B cell (primary cell): ENCODE measurements around the gene PFAS. TPM values are rescaled to one million over a fixed set of nuclear protein-coding genes. Genes with fewer than 3 reads are reported as not detected.

Experiments used
- ATAC-seq: fragments of 200-7000 bp; cut with Tn5 transposase; one replicate; pipeline ENCODE4 v1.10.0; 2021; ENCODE audit warnings: low read depth, mild to moderate bottlenecking, moderate number of reproducible peaks, moderate library complexity
- CTCF ChIA-PET: fragments of 350-600 bp; sonication (Branson Sonifier 250); formaldehyde crosslinking; loops from one replicate; lab custom pipeline; 2021; ENCODE audit warnings: antibody characterized with exemption, inconsistent platforms; lab: Charles Lee
- POLR2A ChIA-PET: fragments of 350-600 bp; sonication (Branson Sonifier 250); formaldehyde crosslinking; loops from one replicate; lab custom pipeline; 2021; ENCODE audit warnings: antibody characterized with exemption; lab: Charles Lee
- DNase-seq: peaks from one replicate; pipeline ENCODE4 v3.0.0; 2013
- H2AFZ ChIP-seq: 2 replicates; pipeline ENCODE4 v1.6.1; 2012; ENCODE audit warnings: mild to moderate bottlenecking, low read depth, low read length; ENCODE audit not compliant: insufficient read depth, poor library complexity, severe bottlenecking
- H3K27ac ChIP-seq, 2 donors: 1 replicate in 1 of 2; 2 replicates in 1 of 2; pipeline ENCODE4 v1.5.1; 2012 to 2013; ENCODE audit warnings: low read length in 2 of 2, mild to moderate bottlenecking in 2 of 2, moderate library complexity in 1 of 2
- H3K27me3 ChIP-seq, 4 experiments: fragments of 200-600 bp in 1 of 4; sonication (generic) in 1 of 4; replicated peaks in 1 of 4; 1 replicate in 2 of 4; 2 replicates in 2 of 4; pipeline versions ENCODE4 v1.6.1 to v1.7.0; 2013 to 2016; ENCODE audit warnings: low read length in 3 of 4, mild to moderate bottlenecking in 2 of 4, mixed read lengths in 1 of 4, moderate library complexity in 1 of 4; ENCODE audit not compliant: insufficient read depth in 4 of 4, control insufficient read depth in 3 of 4; ENCODE audit errors: control extremely low read depth in 1 of 4
- H3K36me3 ChIP-seq, 2 experiments: replicated peaks in 1 of 2; 1 replicate in 1 of 2; 2 replicates in 1 of 2; pipeline versions ENCODE4 v1.6.1 to v1.7.1; 2013; ENCODE audit warnings: low read length in 1 of 2; ENCODE audit not compliant: insufficient read depth in 2 of 2, control insufficient read depth in 1 of 2; ENCODE audit errors: control extremely low read depth in 1 of 2, extremely low read depth in 1 of 2
- H3K4me1 ChIP-seq, 2 donors: fragments of 200-600 bp in 1 of 2; sonication (generic) in 1 of 2; 1 replicate in 1 of 2; 2 replicates in 1 of 2; pipeline versions ENCODE4 v1.5.1 to v1.6.1; 2013 to 2017; ENCODE audit warnings: low read length in 2 of 2; ENCODE audit not compliant: control insufficient read depth in 2 of 2, insufficient read depth in 2 of 2
- H3K4me2 ChIP-seq: replicated peaks from 2 replicates; pipeline ENCODE3; 2012; ENCODE audit warnings: mild to moderate bottlenecking, low read depth, low read length; ENCODE audit not compliant: poor library complexity, severe bottlenecking
- H3K4me3 ChIP-seq, 5 experiments: fragments of 200-600 bp in 1 of 5; sonication (generic) in 1 of 5; 1 replicate in 3 of 5; 2 replicates in 2 of 5; pipeline versions ENCODE4 v1.5.1 to v1.7.0; 2011 to 2016; ENCODE audit warnings: low read length in 4 of 5, mild to moderate bottlenecking in 4 of 5, low read depth in 2 of 5, control low read depth in 1 of 5, moderate library complexity in 1 of 5; ENCODE audit not compliant: insufficient read depth in 1 of 5; ENCODE audit errors: control extremely low read depth in 1 of 5, extremely low read depth in 1 of 5
- H3K79me2 ChIP-seq: fragments of 200-600 bp; sonication (generic); one replicate; pipeline ENCODE4 v1.6.0; 2016; ENCODE audit warnings: low read length; ENCODE audit not compliant: control insufficient read depth, insufficient read depth
- H3K9ac ChIP-seq: fragments of 200-600 bp; sonication (generic); 2 replicates; pipeline ENCODE4 v1.6.1; 2017; ENCODE audit warnings: mild to moderate bottlenecking, low read length, moderate library complexity
- H3K9me3 ChIP-seq, 3 donors: one replicate each; pipeline versions ENCODE4 v1.6.1 to v1.7.1; 2013; ENCODE audit warnings: low read length in 2 of 3; ENCODE audit not compliant: control insufficient read depth in 2 of 3, insufficient read depth in 1 of 3; ENCODE audit errors: control extremely low read depth in 1 of 3
- H4K20me1 ChIP-seq: 2 replicates; pipeline ENCODE4 v1.6.0; 2012; ENCODE audit warnings: mild to moderate bottlenecking, low read length; ENCODE audit not compliant: insufficient read depth, control insufficient read depth, poor library complexity, severe bottlenecking
- H3K27ac Mint-ChIP-seq: one replicate; pipeline ENCODE4 v1.8.0; 2021; ENCODE audit warnings: mixed read lengths
- H3K27me3 Mint-ChIP-seq: one replicate; pipeline ENCODE4 v1.8.0; 2021; ENCODE audit warnings: mixed read lengths
- H3K4me1 Mint-ChIP-seq: one replicate; pipeline ENCODE4 v1.8.0; 2021; ENCODE audit warnings: mixed read lengths
- H3K4me3 Mint-ChIP-seq: one replicate; pipeline ENCODE4 v1.8.0; 2021; ENCODE audit warnings: mixed read lengths
- H3K9me3 Mint-ChIP-seq: one replicate; pipeline ENCODE4 v1.8.0; 2022; ENCODE audit warnings: mixed read lengths; ENCODE audit not compliant: insufficient read depth
- EZH2 ChIP-seq: IDR thresholded peaks from 2 replicates; pipeline ENCODE4 v1.6.1; 2012; ENCODE audit warnings: borderline replicate concordance, low read depth, mild to moderate bottlenecking, moderate library complexity, low read length; ENCODE audit not compliant: insufficient read depth, poor library complexity, severe bottlenecking
- WGBS: methylation state at CpG from one replicate; pipeline ENCODE4 v1.1.5; 2013; ENCODE audit warnings: missing lambda C conversion rate; ENCODE audit not compliant: insufficient coverage; 5-methylcytosine and 5-hydroxymethylcytosine counted together
- intact Hi-C: fragments of 100-400 bp; cut with micrococcal nuclease; formaldehyde crosslinking; loops from one replicate; pipeline ENCODE4 v1.10.0; 2022
- polyA plus RNA-seq: library from polyadenylated mRNA; depleted of rRNA; stranded (reverse); fragments of >200 nt; gene quantifications from 2 replicates; pipeline ENCODE4 v1.2.3, GENCODE V29; 2012
- total RNA-seq, 2 donors: library from RNA; stranded (reverse); fragments of 120-200 nt in 1 of 2; gene quantifications; 1 replicate in 1 of 2; 2 replicates in 1 of 2; pipeline versions ENCODE4 v1.2.3 to v1.2.4, GENCODE V29; 2013 to 2022
- TF ChIP-seq, protein P1 (sequence below): fragments of 200-600 bp; IDR thresholded peaks from one replicate; pipeline ENCODE4 v1.8.0; 2022; ENCODE audit warnings: antibody characterized with exemption, mild to moderate bottlenecking

The PFAS gene
- total and polyA plus RNA-seq, 2 donors (not counting 1 experiment from before 2014, with no cell fraction given), result 22.3 to 65.5 TPM

DNA sequence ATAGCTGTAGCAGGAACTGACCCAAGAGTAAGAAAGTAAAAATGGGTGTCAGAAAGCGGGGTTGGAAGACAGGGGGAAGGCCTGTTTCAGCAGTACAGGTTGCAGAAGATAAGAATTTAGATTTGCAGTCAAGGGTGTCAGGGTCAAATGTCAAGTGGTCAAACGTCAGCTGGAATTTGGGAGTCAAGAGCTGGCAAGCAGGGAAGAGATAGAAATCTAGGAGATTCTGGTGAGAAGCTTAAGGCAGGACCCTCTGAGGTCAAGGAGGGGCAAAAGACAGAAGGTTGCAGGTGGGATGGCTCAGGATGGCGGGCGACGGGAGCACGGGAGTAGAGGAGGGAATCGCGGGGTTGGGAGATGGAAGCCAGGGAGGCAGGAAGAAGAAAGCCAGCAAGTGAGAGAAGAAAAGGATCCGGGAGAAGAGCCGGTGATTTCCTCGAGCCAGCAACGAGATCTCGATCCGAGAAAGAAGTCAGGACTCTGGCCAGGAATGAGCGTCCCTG is 45.8 kb downstream of the PFAS start:
- WGBS, result 15% methylated on average over 15 of the region's 15 CpGs
- POLR2A ChIA-PET, result interaction anchor here (0.5 to 2.0 kb wide), 14 partner anchors 47 to 450 kb away, joined by 3 to 62 read pairs (median 4); partner anchors contain the start of genes BORCS6, CTC1, KRABD2 and PFAS
- H3K27ac Mint-ChIP-seq, result peak overlapping the region; percentile 95
- Histone ChIP-seq H3K36me3 (peaks cover 2 to 4% of the 10 kb centered on the region in 2 experiments), H3K4me2 (peak overlapping the region; percentile 86), H3K27me3 (no peaks in the 10 kb centered on the region), H3K4me3 (peak overlapping the region; percentile 41 to 93 (median 89)), H2AFZ (peak overlapping the region; percentile 97), H3K4me1 (peaks cover 5 to 21% of the 10 kb centered on the region in 2 donors), H3K27ac (peak overlapping the region; percentile 78), H3K9ac (peak overlapping the region; percentile 79), H4K20me1 (no peaks in the 10 kb centered on the region), H3K79me2 (peaks cover 8% of the 10 kb centered on the region), H3K9me3 (no peaks in the 10 kb centered on the region)
- CTCF ChIA-PET, result interaction anchor here (0.7 to 2.5 kb wide), 21 partner anchors 11 to 608 kb away, joined by 3 to 28 read pairs (median 5); partner anchors contain the start of genes CTC1, KRABD2, PFAS and RNF227
- TF ChIP-seq EZH2, result no peak
- TF ChIP-seq, protein P1, sequence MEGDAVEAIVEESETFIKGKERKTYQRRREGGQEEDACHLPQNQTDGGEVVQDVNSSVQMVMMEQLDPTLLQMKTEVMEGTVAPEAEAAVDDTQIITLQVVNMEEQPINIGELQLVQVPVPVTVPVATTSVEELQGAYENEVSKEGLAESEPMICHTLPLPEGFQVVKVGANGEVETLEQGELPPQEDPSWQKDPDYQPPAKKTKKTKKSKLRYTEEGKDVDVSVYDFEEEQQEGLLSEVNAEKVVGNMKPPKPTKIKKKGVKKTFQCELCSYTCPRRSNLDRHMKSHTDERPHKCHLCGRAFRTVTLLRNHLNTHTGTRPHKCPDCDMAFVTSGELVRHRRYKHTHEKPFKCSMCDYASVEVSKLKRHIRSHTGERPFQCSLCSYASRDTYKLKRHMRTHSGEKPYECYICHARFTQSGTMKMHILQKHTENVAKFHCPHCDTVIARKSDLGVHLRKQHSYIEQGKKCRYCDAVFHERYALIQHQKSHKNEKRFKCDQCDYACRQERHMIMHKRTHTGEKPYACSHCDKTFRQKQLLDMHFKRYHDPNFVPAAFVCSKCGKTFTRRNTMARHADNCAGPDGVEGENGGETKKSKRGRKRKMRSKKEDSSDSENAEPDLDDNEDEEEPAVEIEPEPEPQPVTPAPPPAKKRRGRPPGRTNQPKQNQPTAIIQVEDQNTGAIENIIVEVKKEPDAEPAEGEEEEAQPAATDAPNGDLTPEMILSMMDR, result no peak
- DNase-seq (no peak), ATAC-seq (no peak)
- intact Hi-C loops, result loop anchor here (1.0 to 2.0 kb wide), 6 partner anchors 48 to 238 kb away; partner anchors contain the start of genes BORCS6 and RPL26
- H3K4me3 Mint-ChIP-seq, result peak overlapping the region; percentile 94
- no peaks in the 10 kb centered on the region for H3K9me3 Mint-ChIP-seq
- H3K27me3 Mint-ChIP-seq, result no peaks in the 10 kb centered on the region
- H3K4me1 Mint-ChIP-seq, result peaks cover 32% of the 10 kb centered on the region

DNA sequence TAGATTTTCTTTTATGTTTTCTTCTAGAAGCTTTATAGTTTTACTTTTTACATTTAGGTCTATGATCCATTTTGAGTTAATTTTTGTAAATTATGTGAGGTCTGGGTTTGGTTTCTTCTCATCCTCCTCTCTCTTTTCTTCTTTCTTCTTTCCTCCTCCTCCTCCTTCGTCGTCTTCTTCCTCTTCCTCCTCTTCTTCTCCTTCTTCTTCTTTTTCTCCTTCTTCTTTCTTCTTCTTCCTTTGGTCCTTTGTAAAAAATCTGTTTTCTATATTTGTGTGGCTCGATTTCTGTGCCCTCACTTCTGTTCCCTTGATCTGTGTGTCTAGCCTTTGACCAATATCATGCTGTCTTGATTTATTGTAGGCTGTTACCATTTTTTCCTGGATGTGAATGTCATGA is 51.1 kb downstream of the PFAS start:
- ChIA-PET CTCF (interaction anchor here (0.8 to 5.5 kb wide), 26 partner anchors 27 to 485 kb away, joined by 3 to 66 read pairs (median 6); partner anchors contain the start of genes ALOXE3, CTC1 and PFAS), POLR2A (interaction anchor here (1.0 kb wide), 1 partner anchor 111 kb away, joined by 4 read pairs; the partner anchor contains the start of gene BORCS6)
- peaks cover 3 to 4% of the 10 kb centered on the region in 2 donors for H3K4me1 ChIP-seq
- DNase-seq (no peak), ATAC-seq (no peak)
- intact Hi-C loops, result loop anchor here (1.0 to 2.0 kb wide), 7 partner anchors 12 to 240 kb away; partner anchors contain the start of genes ALOXE3 and RANGRF
- H3K79me2 ChIP-seq, result no peaks in the 10 kb centered on the region
- H3K4me3 Mint-ChIP-seq, result no peak overlapping the region
- H3K27ac ChIP-seq, result peak overlapping the region in 1 of 2 donors; percentile 1
- H3K4me1 Mint-ChIP-seq, result peaks cover 10% of the 10 kb centered on the region
- H3K9me3 ChIP-seq, result no peaks in the 10 kb centered on the region
- peak overlapping the region; percentile 7 for H3K27ac Mint-ChIP-seq
- no peak overlapping the region for H3K4me2 ChIP-seq
- H3K36me3 ChIP-seq, result no peaks in the 10 kb centered on the region
- peak overlapping the region; percentile 4 for H2AFZ ChIP-seq
- H3K9me3 Mint-ChIP-seq, result no peaks in the 10 kb centered on the region
- H3K9ac ChIP-seq, result no peak overlapping the region
- H3K4me3 ChIP-seq, result no peak overlapping the region
- no peaks in the 10 kb centered on the region for H4K20me1 ChIP-seq
- WGBS, result 13% methylated on average over 1 of the region's 3 CpGs
- H3K27me3 ChIP-seq, result no peaks in the 10 kb centered on the region
- TF ChIP-seq, protein P1, result no peak
- no peak for TF ChIP-seq EZH2
- no peaks in the 10 kb centered on the region for H3K27me3 Mint-ChIP-seq
